ENCODE measurements around the gene APOBEC3A.
"Not testable (repeated sequence)": the region's sequence is repeated elsewhere in the genome, so short reads cannot be mapped to it uniquely, and the experiment has no call there.

APOBEC3A gene

DNA sequence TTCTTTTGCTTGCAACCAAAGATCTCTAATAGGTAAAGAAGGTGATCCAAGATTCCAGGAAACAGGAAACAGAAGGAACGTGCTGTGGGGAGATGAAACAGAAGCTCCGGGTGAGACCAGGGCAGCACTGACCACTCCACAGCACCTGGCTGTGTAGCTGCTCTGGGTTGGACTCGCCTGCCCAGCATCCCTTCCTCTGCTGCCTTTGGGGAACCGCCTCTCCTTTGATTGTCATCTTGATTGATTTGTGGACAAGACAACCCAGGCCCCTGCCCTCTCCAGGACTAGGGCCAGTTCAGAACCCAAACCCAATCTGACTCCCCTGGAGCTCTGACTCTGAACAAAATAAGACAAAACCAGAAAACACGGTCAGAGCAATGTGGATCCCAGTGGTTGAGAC lies 14.7 kb upstream of the APOBEC3A start:
- in situ Hi-C loops (cut with MboI; ENCODE audit: low sequenced_read_pairs) = no loop called here

DNA sequence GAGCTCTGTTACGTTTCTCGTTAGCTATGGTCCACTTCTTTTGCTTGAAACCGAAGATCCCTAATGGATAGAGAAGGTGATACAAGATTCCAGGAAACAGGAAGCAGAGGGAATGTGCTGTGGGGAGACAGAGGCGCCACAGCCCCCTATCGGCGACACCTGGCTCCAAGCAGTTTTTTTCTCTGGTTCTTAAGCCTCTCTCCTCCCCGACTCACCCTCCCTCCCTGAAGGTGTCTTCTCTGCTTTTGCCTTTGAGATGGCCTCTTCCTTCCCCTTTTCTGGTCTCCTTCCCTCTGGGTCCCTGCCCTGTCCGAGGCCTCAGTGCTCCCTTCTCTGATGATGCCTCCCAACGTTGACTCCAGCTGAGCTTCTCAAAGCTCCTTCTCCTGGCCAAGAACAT lies 14.2 kb upstream of the APOBEC3A start:
- in situ Hi-C loops (cut with MboI; ENCODE audit: low sequenced_read_pairs) = no loop called here

DNA sequence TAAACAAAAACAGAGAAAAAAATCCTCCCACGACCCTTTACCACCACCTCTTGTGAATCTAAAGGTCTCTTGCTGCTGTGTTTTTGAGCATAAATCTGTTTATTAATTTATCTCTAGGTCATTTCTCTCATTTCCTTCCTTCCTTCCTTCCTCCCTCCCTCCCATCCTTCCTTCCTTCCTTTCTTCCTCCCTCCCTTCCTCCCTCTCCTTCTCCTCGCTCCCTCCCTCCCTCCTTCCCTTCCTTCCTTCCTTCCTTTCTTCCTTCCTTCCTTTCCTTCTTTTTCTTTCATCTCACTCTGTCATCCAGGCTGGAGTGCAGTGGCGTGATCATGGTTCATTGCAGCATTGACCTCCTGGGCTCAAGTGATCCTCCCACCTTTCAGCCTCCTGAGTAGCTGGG lies 13.5 kb upstream of the APOBEC3A start:
- in situ Hi-C loops (cut with MboI; ENCODE audit: low sequenced_read_pairs) = no loop called here

- in situ Hi-C loops (cut with MboI; ENCODE audit: low sequenced_read_pairs) = no loop called here
These were observed 12.8 kb upstream of the APOBEC3A start for GRCh38 chr22:38944653-38945052.

- in situ Hi-C loops (cut with MboI; ENCODE audit: low sequenced_read_pairs) = not testable (repeated sequence)
These were observed 11.6 kb upstream of the APOBEC3A start for GRCh38 chr22:38945706-38946338.

DNA sequence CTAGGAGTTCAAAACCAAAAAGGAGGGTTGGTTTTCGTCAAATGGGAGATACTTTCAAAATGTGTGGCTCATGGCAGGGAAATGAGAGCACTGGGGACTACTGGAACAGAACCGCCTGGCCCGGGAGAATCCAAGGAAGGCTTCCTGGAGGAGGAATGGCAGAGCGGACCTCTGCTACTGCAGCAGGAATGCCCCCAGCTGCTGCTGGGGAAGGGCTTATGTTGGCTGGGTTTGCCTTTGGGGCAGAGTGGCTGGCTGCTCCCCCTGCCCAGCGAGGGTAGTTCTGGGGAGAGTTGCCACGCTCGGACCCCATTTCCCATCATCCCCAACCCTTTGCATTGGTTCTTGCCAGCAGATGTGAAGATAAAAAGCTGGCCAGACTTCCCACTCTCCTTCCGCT lies 10.6 kb upstream of the APOBEC3A start:
- in situ Hi-C loops (cut with MboI; ENCODE audit: low sequenced_read_pairs) = no loop called here

DNA sequence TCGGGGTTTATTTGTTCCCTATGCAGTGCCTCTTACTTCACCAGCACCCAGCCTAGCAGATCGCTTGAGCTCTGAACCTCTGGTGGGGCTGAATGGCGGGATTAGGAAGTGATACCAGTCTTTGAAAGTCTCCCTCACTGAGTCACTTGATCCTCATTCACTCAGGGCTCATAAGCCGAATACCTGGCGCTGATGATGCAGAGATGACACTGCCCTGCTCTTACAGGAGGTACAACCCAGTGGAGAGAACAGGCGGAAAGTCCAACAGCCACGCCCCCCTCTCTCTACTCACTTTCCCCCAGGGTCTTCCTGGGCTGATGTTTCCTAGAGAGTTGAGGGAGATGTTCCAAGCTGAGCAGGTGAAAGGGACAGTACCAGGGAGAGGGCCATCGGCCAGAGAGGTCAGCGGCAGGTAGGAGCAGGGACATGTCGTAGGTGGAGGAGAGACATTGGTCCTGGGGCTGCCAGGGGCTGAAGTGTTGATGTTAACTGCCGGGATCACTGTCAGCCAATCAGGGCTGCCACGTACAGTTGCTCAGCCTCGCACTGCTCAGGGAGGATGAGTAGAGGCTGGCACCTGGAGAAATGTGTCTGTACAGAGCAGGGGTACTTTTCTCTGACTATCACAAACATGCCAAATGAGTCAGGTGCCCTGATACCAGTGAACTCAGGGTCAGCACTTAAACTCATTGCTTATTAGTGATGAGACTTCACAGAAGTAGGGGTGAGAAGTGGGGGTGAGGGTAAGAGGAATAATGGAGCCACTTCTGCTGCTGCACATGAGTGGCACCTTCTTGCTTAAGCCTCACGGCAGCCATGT lies 9.9 kb upstream of the APOBEC3A start:
- in situ Hi-C loops (cut with MboI; ENCODE audit: low sequenced_read_pairs) = no loop called here

DNA sequence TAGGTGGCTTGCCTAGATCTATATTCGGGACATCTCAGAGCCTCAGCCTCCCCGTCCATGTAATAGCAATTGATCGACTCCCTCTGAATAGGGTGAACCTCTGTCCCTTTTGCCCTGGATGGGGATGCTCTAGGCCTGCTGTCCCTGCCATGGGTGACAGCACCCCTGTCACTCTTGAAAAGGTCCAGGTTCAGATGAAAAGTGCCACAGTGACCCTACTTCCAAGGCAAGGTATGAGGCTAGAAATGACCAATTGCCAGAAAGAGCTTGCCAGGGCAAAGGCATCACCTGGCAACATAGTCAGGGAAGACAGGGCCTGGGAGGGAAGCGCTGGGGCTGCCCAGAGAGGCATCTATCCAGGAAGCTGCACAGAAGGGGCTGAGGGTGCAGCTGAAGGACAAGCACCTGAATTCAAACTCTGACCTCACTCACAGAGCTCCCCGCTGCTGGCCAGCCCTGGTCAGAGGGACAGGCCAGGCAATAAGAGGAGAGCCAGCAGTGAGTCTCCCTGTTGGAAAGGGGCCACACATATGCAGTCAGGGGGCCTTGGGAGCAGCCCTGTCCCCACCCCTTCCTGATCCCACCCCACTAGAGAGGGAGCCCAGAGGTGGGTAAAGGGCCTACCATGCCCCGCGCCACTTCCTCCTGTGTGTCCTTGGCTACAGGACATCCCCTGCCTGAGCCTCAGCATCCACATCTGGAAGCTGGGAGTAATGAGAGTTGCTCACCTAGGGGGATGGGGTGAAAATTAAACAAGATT lies 9.0 kb upstream of the APOBEC3A start:
- in situ Hi-C loops (cut with MboI; ENCODE audit: low sequenced_read_pairs) = no loop called here

DNA sequence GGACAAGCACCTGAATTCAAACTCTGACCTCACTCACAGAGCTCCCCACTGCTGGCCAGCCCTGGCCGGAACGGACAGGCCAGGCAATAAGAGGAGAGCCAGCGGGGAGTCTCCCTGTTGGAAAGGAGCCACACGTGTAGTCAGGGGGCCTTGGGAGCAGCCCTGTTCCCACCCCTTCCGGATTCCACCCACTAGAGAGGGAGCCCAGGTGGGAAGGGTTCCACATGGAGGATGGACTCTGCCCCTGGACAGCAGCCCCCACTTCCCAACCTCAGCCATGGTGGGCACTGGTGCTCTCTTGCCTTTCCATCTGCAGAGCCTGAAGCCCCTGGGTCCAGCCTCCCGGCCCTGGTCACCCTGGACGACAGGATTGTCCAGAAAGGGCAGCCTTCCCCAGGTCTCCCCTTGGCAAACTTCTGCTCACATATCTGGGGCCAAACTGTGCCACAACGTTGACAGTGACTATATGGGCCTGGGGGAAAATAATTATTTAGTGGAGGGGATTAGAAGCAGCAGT lies 7.5 kb upstream of the APOBEC3A start:
- in situ Hi-C loops (cut with MboI; ENCODE audit: low sequenced_read_pairs) = no loop called here

- in situ Hi-C loops (cut with MboI; ENCODE audit: low sequenced_read_pairs) = no loop called here
These were observed 6.7 kb upstream of the APOBEC3A start for GRCh38 chr22:38950527-38951295.

GRCh38 chr22:38951734-38952133 lies 5.7 kb upstream of the APOBEC3A start:
- in situ Hi-C loops (cut with MboI; ENCODE audit: low sequenced_read_pairs) = no loop called here

- in situ Hi-C loops (cut with MboI; ENCODE audit: low sequenced_read_pairs) = no loop called here
These were observed 5.0 kb upstream of the APOBEC3A start for GRCh38 chr22:38952281-38952993.

DNA sequence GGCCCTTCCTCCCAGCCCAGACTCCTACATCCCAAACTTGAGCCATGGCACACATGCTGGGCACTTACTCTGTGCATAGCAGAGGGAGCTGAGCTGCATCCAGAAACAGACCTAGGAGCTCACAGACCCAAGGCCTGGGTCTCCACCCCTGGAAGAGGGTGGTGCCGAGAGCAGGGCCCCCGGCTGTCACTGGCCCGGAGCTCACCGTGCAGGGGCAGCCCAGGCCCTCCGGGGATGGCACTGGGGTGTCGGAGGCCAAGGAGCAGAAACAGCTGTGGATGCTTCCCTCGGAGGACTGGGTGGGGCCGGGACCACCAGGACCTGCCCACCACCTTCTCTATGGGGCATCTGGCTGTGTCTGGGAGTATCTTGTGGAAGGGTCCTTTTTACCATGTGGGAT lies 4.3 kb upstream of the APOBEC3A start:
- in situ Hi-C loops (cut with MboI; ENCODE audit: low sequenced_read_pairs) = no loop called here

- in situ Hi-C loops (cut with MboI; ENCODE audit: low sequenced_read_pairs) = no loop called here
These were observed 3.6 kb upstream of the APOBEC3A start for GRCh38 chr22:38953577-38954413.

GRCh38 chr22:38954414-38955043 lies 2.9 kb upstream of the APOBEC3A start:
- in situ Hi-C loops (cut with MboI; ENCODE audit: low sequenced_read_pairs) = no loop called here

GRCh38 chr22:38955250-38955905 lies 2.0 kb upstream of the APOBEC3A start:
- in situ Hi-C loops (cut with MboI; ENCODE audit: low sequenced_read_pairs) = no loop called here

GRCh38 chr22:38955926-38956325 lies 1.5 kb upstream of the APOBEC3A start:
- in situ Hi-C loops (cut with MboI; ENCODE audit: low sequenced_read_pairs) = no loop called here

- in situ Hi-C loops (cut with MboI; ENCODE audit: low sequenced_read_pairs) = no loop called here
These were observed 858 bp upstream of the APOBEC3A start for GRCh38 chr22:38956551-38956950.

Data from HL-60/S4 treated with retinoic acid at 250 ng/mL for 4 days and 3 days (cell line).